HFF-Myc (cell line): ENCODE data around the gene YOD1.

ENCODE experiments used
- DNase-seq: peaks from one replicate; pipeline ENCODE4 v3.0.0-alpha.2; 2011; ENCODE audit warnings: low read depth; ENCODE audit errors: extremely low read depth
- H3K4me3 ChIP-seq: replicated peaks from 2 replicates; pipeline ENCODE4 v1.5.1; 2011; ENCODE audit warnings: low read depth, mild to moderate bottlenecking, control low read depth, low read length
- TF ChIP-seq, protein P1 (sequence below): IDR thresholded peaks from 2 replicates; pipeline ENCODE4 v1.5.1; 2012; ENCODE audit warnings: mild to moderate bottlenecking, low read depth, low read length, control low read depth; ENCODE audit errors: missing control alignments

YOD1 gene

DNA sequence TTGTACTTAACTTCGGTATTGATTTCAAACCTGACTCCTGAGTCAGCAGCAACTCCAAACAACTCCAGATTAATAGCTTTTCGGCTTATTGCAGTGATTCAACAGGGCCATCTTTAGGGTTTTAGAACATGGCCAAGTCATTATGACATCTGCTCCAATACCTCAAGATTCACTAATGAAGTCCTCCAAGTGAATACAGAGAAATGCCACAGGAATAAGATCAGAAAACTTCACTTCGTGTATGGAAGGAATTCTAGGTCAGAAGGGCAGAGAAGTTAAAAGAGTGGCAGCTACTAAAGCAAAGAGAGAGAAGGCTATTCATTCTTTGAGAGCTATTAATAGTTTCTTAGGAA, 10.9 kb downstream of the YOD1 start:
- TF ChIP-seq, protein P1, sequence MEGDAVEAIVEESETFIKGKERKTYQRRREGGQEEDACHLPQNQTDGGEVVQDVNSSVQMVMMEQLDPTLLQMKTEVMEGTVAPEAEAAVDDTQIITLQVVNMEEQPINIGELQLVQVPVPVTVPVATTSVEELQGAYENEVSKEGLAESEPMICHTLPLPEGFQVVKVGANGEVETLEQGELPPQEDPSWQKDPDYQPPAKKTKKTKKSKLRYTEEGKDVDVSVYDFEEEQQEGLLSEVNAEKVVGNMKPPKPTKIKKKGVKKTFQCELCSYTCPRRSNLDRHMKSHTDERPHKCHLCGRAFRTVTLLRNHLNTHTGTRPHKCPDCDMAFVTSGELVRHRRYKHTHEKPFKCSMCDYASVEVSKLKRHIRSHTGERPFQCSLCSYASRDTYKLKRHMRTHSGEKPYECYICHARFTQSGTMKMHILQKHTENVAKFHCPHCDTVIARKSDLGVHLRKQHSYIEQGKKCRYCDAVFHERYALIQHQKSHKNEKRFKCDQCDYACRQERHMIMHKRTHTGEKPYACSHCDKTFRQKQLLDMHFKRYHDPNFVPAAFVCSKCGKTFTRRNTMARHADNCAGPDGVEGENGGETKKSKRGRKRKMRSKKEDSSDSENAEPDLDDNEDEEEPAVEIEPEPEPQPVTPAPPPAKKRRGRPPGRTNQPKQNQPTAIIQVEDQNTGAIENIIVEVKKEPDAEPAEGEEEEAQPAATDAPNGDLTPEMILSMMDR: no peak
- no peak for DNase-seq
- H3K4me3 ChIP-seq: no peak overlapping the region

DNA sequence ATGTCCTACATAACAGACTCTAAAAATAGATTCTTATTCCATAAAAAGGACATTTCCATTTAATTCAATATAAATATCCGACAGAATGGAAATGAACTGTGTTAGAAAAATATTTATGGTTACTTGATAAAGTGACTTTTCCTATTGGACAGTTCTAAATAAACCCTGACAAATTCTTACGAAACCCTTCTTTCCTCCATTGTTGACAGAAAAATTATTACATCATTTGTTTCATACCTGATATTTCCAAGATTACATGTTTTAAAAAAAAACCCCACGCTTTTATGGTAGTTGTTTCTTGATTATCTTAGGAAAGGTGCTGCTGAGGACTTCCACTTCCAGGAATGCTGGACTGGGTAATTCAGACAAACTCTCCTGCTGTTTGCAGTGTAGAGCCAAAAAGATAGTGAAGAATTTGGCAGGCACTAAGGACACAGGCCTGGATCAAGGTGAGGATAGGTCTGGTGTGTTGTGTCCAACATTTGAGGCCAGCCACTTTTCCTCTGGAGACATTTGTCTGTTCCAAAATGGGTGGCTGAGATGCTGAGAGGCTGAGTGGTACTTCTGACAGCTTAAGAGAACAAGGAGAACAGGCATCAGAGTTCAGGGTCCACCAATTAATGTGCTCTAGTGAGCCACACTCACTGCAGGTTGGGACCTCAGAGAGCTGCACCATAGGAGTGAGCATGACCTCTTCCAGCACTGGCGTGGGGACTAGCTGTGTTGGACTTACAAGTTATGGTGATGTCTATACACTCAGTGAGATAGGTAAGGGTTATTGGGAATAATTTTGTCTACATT, 11.4 kb downstream of the YOD1 start:
- no peak for DNase-seq
- TF ChIP-seq, protein P1: no peak
- H3K4me3 ChIP-seq: no peak overlapping the region

DNA sequence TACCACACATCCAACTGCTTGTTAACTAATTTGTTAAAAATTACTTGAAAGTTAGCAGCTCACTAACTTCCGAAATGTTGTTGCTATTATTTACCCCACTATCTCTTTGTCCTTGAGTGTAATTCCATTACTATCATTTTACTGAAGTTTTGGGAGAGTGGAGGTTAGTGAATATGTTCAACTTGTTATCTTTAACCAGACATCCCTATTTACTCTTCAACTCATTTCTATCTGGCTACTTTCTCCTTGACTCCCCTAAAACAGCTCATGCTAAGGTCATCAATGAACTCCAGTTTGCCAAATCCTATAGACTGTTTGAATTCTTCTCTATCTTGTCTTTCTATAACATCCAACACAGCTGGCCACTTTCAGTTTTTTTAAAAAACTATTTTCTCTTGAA, 14.1 kb downstream of the YOD1 start:
- TF ChIP-seq, protein P1: no peak
- H3K4me3 ChIP-seq: no peak overlapping the region
- no peak for DNase-seq

DNA sequence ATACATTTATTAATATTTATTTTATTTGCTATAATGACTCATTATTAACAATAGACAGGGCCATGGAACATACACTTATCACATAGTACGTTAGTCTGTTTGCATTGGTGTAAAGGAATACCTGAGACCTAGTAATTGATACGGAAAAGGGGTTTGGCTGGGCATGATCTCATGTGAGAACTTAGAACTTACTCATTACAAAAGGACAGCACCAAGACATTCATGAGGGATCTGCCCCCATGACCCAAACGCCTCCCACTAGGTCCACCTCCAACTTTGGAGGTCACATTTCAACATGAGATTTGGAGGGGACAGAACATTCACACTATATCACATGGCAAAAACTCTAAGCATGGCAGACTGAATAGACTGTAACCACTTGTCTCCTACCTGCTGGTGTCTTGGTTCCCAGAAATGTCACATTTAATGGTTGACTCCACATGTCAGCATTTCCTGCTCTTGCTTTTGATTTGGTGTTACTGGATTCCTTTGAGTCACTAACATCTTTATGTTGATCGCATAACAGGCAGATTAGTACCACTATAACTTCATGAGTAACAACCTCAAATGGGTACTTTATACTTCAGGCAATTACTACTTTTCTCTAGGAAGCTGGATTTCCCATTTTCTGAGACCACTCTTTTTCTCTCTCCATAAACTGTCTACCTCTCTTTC, 15.0 kb downstream of the YOD1 start:
- DNase-seq: no peak

DNA sequence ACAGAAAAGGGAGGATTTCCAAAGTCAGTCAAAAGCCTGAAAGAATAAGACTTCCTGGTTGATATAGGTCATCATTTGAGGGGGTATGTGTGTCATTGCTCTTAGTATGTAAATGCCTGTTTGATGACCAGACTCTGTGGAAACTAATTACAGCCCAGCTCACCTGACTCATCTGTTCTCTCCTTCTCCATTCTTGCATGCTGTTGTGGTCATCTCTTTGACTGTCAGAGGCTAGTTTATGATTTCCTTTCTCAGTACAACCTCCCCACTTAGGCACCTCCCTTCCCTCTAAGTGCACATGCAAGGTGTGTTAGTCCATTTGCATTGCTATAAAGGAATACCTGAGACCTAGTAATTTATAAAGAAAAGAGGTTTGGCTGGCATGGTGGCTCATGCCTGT, 16.0 kb downstream of the YOD1 start:
- TF ChIP-seq, protein P1: no peak
- no peak for DNase-seq
- no peak overlapping the region for H3K4me3 ChIP-seq

More for the DNA sequence above, 15.0 kb downstream of the YOD1 start:
- TF ChIP-seq, protein P1: no peak
- H3K4me3 ChIP-seq: no peak overlapping the region

DNA sequence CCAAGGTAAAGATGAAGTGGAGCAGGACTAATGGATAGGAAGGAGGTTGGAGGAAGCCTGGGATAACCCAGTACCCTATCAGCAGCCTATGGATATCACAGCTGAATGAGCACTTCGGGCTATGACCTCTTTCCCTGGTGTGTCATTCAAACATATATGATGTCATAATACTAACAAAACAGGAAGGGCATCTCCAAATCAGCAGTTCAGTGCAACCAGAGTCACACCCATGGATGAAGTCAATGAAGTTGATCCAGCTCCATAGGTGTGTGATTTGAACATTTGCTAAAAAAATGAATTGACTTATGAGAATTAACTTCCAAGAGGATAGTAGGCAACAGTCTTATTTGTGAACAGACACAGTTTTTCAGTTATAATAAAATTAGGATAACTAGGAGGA, 16.8 kb downstream of the YOD1 start:
- no peak overlapping the region for H3K4me3 ChIP-seq
- DNase-seq: no peak
- TF ChIP-seq, protein P1: no peak
